ENCODE data around the gene LCE4A. TPM values are rescaled to one million over a fixed set of nuclear protein-coding genes. Genes with fewer than 3 reads are reported as not detected.

The LCE4A gene
- total RNA-seq, 1 experiment from 2014 or later = not detected

DNA sequence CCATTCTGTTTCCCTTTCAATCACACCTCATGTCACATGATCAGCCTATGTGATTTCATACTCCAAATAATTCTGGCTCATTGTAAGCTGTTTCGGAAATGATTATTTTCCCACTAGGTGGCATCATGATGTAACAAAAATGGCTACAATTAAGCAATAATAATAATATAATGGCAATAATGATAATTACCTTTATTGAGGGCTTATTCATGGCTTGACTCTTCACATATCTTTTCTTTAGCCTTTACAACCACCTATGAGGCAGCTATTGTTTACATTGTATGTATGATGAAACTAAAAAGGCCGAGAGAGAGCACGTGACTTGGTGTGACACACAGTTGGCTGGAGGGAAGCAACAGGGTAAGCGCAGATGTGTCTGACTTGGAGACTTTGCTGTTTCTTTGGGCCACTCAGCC lies 37.3 kb downstream of the LCE4A start:
- peak; percentile 77 for DNase-seq (ENCODE audit: low read depth)

DNA sequence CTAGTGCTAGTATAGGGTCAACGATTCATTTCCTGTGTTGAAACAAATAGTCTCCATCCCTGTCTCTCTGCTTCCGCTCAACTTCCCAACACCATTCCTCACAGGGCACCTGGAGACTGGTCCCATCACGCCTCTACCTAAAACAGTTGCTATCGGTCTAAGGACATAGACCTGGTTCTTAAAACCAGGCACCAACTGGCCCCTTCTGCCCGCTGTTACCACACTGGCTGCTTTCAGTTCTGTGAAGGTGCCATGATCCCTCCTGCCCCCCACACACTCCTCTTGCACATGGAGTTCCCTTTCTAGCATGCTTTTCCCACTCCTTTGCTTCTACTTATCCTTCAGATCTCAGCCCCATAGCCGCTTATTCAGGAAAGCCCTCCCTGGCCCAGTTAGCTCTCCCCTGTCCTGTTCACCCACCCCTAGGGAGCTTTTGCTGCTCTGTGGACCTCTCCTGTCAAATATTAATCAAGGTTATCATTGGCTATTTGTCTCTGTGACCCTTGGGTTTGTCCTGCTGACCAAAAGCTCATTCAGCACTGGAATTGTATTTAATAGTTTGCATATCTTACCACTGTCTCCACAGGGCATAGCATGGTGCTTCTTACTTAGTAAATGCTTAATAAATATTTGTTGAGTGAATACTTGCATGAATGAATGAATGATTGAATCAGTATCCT lies 37.9 kb downstream of the LCE4A start:
- no peak for DNase-seq (ENCODE audit: low read depth)

GRCh38 chr1:152747831-152748230 lies 39.9 kb downstream of the LCE4A start:
- no peak for DNase-seq (ENCODE audit: low read depth)

- peak; percentile 91 for DNase-seq (ENCODE audit: low read depth)
Observed at GRCh38 chr1:152752225-152752624, 44.3 kb downstream of the LCE4A start.

DNA sequence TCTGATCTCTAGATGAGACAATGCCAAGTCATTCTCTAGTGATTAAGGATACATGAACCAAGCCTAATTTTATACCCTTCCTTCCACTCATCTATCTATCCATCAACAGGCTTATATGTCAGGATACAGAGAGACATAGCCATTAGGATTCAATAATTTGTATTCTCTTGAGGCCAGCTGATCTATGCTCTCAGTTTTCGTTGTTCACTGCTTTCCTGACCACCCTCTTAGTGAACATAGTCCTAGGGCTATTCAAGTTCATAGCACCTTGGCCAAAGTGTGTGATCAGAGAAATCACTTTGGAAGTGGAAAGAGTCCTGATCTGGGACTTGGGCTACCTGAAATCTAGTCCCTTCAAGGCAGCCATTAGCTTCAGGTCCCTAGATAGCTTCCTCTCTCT lies 45.6 kb downstream of the LCE4A start:
- no peak for DNase-seq (ENCODE audit: low read depth)

DNA sequence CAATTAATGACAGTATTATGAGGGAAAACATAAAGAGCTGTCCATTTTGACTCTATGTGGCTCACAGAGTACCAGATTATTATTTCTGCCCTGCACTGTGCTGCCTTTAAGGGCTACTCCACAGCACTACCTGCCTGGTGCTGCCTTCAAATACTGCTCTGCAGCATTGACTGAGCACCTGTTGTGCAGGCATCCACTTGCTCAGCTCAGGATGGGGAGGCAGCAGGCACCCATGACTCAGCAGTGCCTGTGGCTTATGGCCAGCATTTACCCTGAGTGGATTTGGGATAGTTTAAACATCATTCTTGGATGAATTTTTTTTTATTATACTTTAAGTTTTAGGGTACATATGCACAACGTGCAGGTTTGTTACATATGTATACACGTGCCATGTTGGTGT lies 48.9 kb downstream of the LCE4A start:
- no peak for DNase-seq (ENCODE audit: low read depth)

DNA sequence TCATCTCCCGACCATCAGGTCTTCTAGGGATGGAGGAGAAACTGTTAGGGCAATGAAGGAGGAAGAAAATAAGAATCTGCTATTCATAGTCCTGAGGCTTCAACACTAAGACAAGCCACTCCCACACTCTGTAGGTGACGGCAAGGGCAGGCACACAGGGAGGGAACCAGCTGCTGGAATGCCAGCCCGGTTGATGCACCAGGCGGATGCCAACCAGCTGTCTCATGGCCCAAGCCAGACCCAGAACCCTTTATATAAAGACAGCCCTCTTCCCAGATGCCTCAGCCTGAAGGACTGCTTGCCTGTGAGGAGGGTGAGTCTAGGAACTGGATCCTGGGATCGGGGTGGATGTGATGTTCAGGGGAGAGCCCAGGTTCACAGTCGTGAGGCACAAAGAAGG lies 49.8 kb downstream of the LCE4A start, which contains the start of gene KPRP:
KPRP (plus strand) TSS at position 279 of the 400 bp plus-strand sequence. CDS start 1,564 bp downstream, outside the sequence.
- DNase-seq (ENCODE audit: low read depth) = no peak

GRCh38 chr1:152758636-152759035 lies 50.7 kb downstream of the LCE4A start:
- no peak for DNase-seq (ENCODE audit: low read depth)

Other genes with a start within 250 kb of the LCE4A start
- gene LCE5A, start 197.4 kb upstream of the LCE4A start, total RNA-seq (2014; rRNA removed; shearing (Covaris generic)) = not detected in 2 replicates
- gene CRCT1, start 193.7 kb upstream of the LCE4A start, total RNA-seq (2014; rRNA removed; shearing (Covaris generic)) = not detected in 2 replicates
- gene LCE3E, start 141.4 kb upstream of the LCE4A start, total RNA-seq (2014; rRNA removed; shearing (Covaris generic)) = not detected in 2 replicates
- gene LCE3D, start 127.6 kb upstream of the LCE4A start, total RNA-seq (2014; rRNA removed; shearing (Covaris generic)) = not detected in 2 replicates
- gene LCE3C, start 107.9 kb upstream of the LCE4A start, total RNA-seq (2014; rRNA removed; shearing (Covaris generic)) = not detected in 2 replicates
- not detected in 2 replicates for gene LCE3B, start 94.3 kb upstream of the LCE4A start, total RNA-seq (2014; rRNA removed; shearing (Covaris generic))
- not detected in 2 replicates for gene LCE3A, start 85.1 kb upstream of the LCE4A start, total RNA-seq (2014; rRNA removed; shearing (Covaris generic))
- not detected in 2 replicates for gene LCE2D, start 44.8 kb upstream of the LCE4A start, total RNA-seq (2014; rRNA removed; shearing (Covaris generic))
- not detected in 2 replicates for gene LCE2C, start 32.9 kb upstream of the LCE4A start, total RNA-seq (2014; rRNA removed; shearing (Covaris generic))
- gene LCE2B, start 22.0 kb upstream of the LCE4A start, total RNA-seq (2014; rRNA removed; shearing (Covaris generic)) = not detected in 2 replicates
- gene LCE2A, start 9.8 kb upstream of the LCE4A start, total RNA-seq (2014; rRNA removed; shearing (Covaris generic)) = 0.47 and 3.0 TPM in 2 replicates
- gene KPRP, start 49.9 kb downstream of the LCE4A start, total RNA-seq (2014; rRNA removed; shearing (Covaris generic)) = not detected in 2 replicates
- not detected in 2 replicates for gene LCE1F, start 67.0 kb downstream of the LCE4A start, total RNA-seq (2014; rRNA removed; shearing (Covaris generic))
- 0.43 TPM in 1 of 2 replicates, not detected in the other for gene LCE1E, start 78.1 kb downstream of the LCE4A start, total RNA-seq (2014; rRNA removed; shearing (Covaris generic))
- not detected in 2 replicates for gene LCE1D, start 88.6 kb downstream of the LCE4A start, total RNA-seq (2014; rRNA removed; shearing (Covaris generic))
- gene LCE1C, start 98.5 kb downstream of the LCE4A start, total RNA-seq (2014; rRNA removed; shearing (Covaris generic)) = not detected in 2 replicates
- gene LCE1B, start 103.8 kb downstream of the LCE4A start, total RNA-seq (2014; rRNA removed; shearing (Covaris generic)) = not detected in 2 replicates
- gene LCE1A, start 119.3 kb downstream of the LCE4A start, total RNA-seq (2014; rRNA removed; shearing (Covaris generic)) = not detected in 2 replicates
- gene LCE6A, start 134.7 kb downstream of the LCE4A start, total RNA-seq (2014; rRNA removed; shearing (Covaris generic)) = not detected in 2 replicates
- gene LCE7A, start 151.8 kb downstream of the LCE4A start, total RNA-seq (2014; rRNA removed; shearing (Covaris generic)) = not detected in 2 replicates
- not detected in 2 replicates for gene SMCP, start 170.2 kb downstream of the LCE4A start, total RNA-seq (2014; rRNA removed; shearing (Covaris generic))
- 0.26 and 0.33 TPM in 2 replicates for gene IVL, start 200.4 kb downstream of the LCE4A start, total RNA-seq (2014; rRNA removed; shearing (Covaris generic))
- gene SPRR5, start 239.0 kb downstream of the LCE4A start, total RNA-seq (2014; rRNA removed; shearing (Covaris generic)) = not detected in 2 replicates